ENCODE measurements around the gene MSL1. TPM values are rescaled to one million over a fixed set of nuclear protein-coding genes. Genes with fewer than 3 reads are reported as not detected.

MSL1 gene
- total and polyA plus RNA-seq, 9 of the 15 experiments (the other 6 are each of a cell fraction or from before 2014, with no cell fraction given) = 13.8 to 120 (median 61.9) TPM

- intact Hi-C loops (cut with micrococcal nuclease) = no loop called here
- TF ChIP-seq ZNF764 (CRISPR knock-in tag; IDR thresholded peaks at IDR 0.05; ENCODE audit: low read depth) (no peak), SUPT5H (IDR thresholded peaks at IDR 0.05) (no peak), ZFPM2 (CRISPR knock-in tag; IDR thresholded peaks at IDR 0.05) (no peak), KDM5B (IDR thresholded peaks at IDR 0.05; ENCODE audit: insufficient replicate concordance, low read depth, low read length) (no peak), SMAD4 (CRISPR knock-in tag; conservative IDR thresholded peaks at IDR 0.05) (no peak), POLR2A (conservative IDR thresholded peaks at IDR 0.05) (no peak), OTX1 (CRISPR knock-in tag; IDR thresholded peaks at IDR 0.05) (no peak), CEBPG (CRISPR knock-in tag; IDR thresholded peaks at IDR 0.05) (no peak), CEBPG (tag; conservative IDR thresholded peaks at IDR 0.05 in 1 of 2, IDR thresholded peaks at IDR 0.05 in 1 of 2) (no peak), FOXJ2 (tag; IDR thresholded peaks at IDR 0.05) (no peak), TAF7 (tag; IDR thresholded peaks at IDR 0.05) (no peak), MCM3 (IDR thresholded peaks at IDR 0.05) (0 out of 2 replicates have a peak, but pooled peaks have one; percentile 65), NR3C1 (CRISPR knock-in tag; IDR thresholded peaks at IDR 0.05) (no peak), ZNF589 (CRISPR knock-in tag; IDR thresholded peaks at IDR 0.05; ENCODE audit: low read depth) (no peak), SMARCA5 (IDR thresholded peaks at IDR 0.05) (0 out of 2 replicates have a peak, but pooled peaks have one; percentile 33), E2F5 (CRISPR knock-in tag; IDR thresholded peaks at IDR 0.05) (no peak), THRA (IDR thresholded peaks at IDR 0.05) (no peak), MCM2 (IDR thresholded peaks at IDR 0.05; ENCODE audit: low read depth) (no peak), RBM39 (optimal IDR thresholded peaks at IDR 0.05; ENCODE audit: low read depth, low read length) (no peak), ZNF174 (CRISPR knock-in tag; IDR thresholded peaks at IDR 0.05) (no peak), NFIC (IDR thresholded peaks at IDR 0.05) (no peak), GMEB1 (CRISPR knock-in tag; IDR thresholded peaks at IDR 0.05) (no peak)
Observed at GRCh38 chr17:40104594-40105486, 16.9 kb upstream of the MSL1 start.

More at GRCh38 chr17:40104594-40105486, 16.9 kb upstream of the MSL1 start:
- Histone ChIP-seq H3K9me3 (replicated peaks; ENCODE audit: control insufficient read depth, insufficient read depth, low read depth, low read length) (no peaks in the 10 kb centered on the region), H2AFZ (ENCODE audit: low read depth, low read length) (peak overlapping the region; percentile 10; the same call in 1 of the 2 replicates), H3K9me1 (ENCODE audit: control insufficient read depth, insufficient read depth, low read length) (no peaks in the 10 kb centered on the region), H3K27ac (ENCODE audit: extremely low read depth, low read depth, low read length) (no peak overlapping the region), H3K9ac (ENCODE audit: insufficient read depth in 1 of 2, low read depth in 2 of 2, low read length in 2 of 2) (peak overlapping the region in 1 of 2 experiments; percentile 29; a peak in 1 of 4 replicates), H3K4me1 (replicated peaks in 1 of 2; ENCODE audit: control insufficient read depth in 2 of 2, insufficient read depth in 2 of 2, low read length in 2 of 2) (peaks cover 55 to 58% of the 10 kb centered on the region in 2 experiments), H3K4me2 (ENCODE audit: insufficient read depth, low read length) (no peak overlapping the region), H3K79me2 (ENCODE audit: control insufficient read depth, insufficient read depth, low read length) (peaks cover 6% of the 10 kb centered on the region), H3K27me3 (ENCODE audit: control insufficient read depth in 2 of 2, insufficient read depth in 2 of 2, low read length in 2 of 2) (no peaks in the 10 kb centered on the region), H4K20me1 (replicated peaks; ENCODE audit: control insufficient read depth, insufficient read depth, low read length) (no peaks in the 10 kb centered on the region), H3K4me3 (no peak overlapping the region), H3K36me3 (ENCODE audit: control insufficient read depth, insufficient read depth, low read length) (no peaks in the 10 kb centered on the region)
- DNase-seq (ENCODE audit: extremely low read depth in 1 of 4, low spot score in 3 of 4) (no peak), ATAC-seq (no peak), FAIRE-seq (no peak)
- in situ Hi-C loops (cut with MboI) = no loop called here
- ChIA-PET POLR2A (interaction anchor here (0.7 to 1.2 kb wide), 2 partner anchors 17 to 35 kb away, joined by 3 to 5 read pairs; partner anchors contain the start of gene CASC3), CTCF (ENCODE audit: low intra/inter-chr PET ratio) (no interaction called here)
- WGBS (ENCODE audit: insufficient coverage, low coverage, missing lambda C conversion rate) = 43% methylated on average over 3 of the region's 3 CpGs
- BruUV-seq (replicated peaks) = no TSS peak
